Measurements from ENCODE around the gene ZNF182. TPM values are rescaled to one million over a fixed set of nuclear protein-coding genes. Genes with fewer than 3 reads are reported as not detected.
A peak's percentile ranks its signal among the peaks of the same experiment; 100 is the strongest.
"Not testable (repeated sequence)": the region's sequence is repeated elsewhere in the genome, so short reads cannot be mapped to it uniquely, and the experiment has no call there.

Gene ZNF182
- total RNA-seq, 1 donor from 2014 or later: 3.8 TPM

DNA sequence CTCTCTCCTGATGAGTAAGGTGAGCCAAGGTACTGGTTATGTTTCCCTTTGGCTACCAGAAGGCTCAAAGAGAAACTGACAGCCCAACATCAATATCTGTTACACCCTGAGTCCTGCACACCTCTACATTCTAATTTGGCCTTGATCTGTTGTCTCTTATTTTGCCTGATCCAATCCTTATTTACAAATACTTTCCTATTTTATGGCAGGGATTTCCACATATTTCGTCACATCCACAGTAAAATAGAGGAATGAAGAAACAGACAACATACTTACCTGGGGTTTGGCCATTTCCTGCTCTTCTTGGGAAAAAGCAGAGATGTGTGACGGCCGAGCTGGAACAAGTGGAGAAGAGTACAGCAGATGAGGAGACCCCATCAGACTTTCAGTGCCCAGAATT, 1.5 kb downstream of the ZNF182 start:
- DNase-seq (ENCODE audit: low read depth in 2 of 2): no peak

- peak in 1 of 2 donors; percentile 50 for DNase-seq (ENCODE audit: low read depth in 2 of 2)
These were observed 2.5 kb downstream of the ZNF182 start for GRCh38 chrX:48001260-48001659.

- no peak for DNase-seq (ENCODE audit: low read depth in 2 of 2)
These were observed 11.1 kb downstream of the ZNF182 start for GRCh38 chrX:47992669-47993068.

GRCh38 chrX:47992095-47992380, 11.8 kb downstream of the ZNF182 start:
- DNase-seq (ENCODE audit: low read depth in 2 of 2): peak in 1 of 2 donors; percentile 5

DNA sequence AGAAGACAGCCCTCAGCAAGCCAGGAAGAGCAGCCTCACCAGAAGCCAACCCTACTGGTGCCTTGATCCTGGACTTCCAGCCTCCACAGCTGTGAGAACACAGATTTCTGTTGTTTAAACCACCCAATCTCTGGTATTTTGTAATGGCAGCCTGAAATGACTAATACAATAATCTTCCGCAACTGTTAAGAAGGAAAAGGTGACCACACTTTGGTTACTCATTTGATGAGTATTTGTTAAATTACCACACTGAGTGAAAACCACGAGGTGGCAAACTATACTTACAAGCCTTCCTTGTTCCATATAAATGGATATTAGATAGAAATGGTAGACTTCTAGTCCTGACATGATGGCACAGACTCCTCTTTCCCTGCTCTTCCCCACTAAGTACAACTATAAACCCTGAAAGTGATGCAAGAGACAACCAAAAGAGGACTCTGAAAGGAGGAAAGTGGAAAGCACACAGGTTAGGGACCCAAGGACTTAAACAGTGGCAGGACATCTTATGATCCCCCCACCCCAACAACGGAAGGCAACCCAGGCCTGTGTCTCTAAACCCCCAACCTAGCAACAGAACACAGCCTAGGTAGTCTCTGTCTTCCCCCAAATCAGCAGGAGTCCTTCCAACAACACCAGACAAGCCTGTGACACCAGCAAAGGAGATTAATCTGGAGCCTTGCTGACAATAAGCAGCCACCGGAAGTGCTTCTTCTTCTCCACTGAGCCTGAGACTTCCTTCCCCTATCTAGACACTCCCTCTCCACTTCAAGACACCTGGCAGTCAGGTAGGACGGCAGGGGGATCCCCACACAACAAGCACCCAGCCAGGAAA, 12.3 kb downstream of the ZNF182 start:
- DNase-seq (ENCODE audit: low read depth in 2 of 2): peak in 1 of 2 donors; percentile 1

- DNase-seq (ENCODE audit: low read depth in 2 of 2): no peak
These were observed 27.3 kb downstream of the ZNF182 start for GRCh38 chrX:47976254-47977151.

- DNase-seq (ENCODE audit: low read depth in 2 of 2): no peak
These were observed 30.6 kb downstream of the ZNF182 start for GRCh38 chrX:47973235-47973634.

DNA sequence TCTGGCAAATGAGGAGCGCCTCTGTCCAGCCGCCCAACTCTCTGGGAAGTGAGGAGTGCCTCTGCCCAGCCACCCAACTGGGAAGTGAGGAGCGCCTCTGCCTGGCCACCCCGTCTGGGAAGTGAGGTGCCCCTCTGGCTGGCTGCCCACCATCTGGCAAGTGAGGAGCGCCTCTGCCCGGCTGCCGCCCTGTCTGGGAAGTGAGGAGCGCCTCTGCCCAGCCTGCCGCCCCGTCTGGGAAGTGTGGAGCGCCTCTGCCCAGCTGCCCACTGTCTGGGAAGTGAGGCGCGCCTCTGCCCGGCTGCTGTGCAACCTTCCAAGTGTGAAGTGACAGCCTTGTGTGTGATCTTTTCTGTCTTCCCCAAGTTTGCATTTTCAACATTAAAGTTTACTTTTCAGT, 38.3 kb downstream of the ZNF182 start:
- not testable (repeated sequence) for DNase-seq (ENCODE audit: low read depth in 2 of 2)

GRCh38 chrX:47961830-47962229, 42.0 kb downstream of the ZNF182 start:
- DNase-seq (ENCODE audit: low read depth in 2 of 2): not testable (repeated sequence)

DNA sequence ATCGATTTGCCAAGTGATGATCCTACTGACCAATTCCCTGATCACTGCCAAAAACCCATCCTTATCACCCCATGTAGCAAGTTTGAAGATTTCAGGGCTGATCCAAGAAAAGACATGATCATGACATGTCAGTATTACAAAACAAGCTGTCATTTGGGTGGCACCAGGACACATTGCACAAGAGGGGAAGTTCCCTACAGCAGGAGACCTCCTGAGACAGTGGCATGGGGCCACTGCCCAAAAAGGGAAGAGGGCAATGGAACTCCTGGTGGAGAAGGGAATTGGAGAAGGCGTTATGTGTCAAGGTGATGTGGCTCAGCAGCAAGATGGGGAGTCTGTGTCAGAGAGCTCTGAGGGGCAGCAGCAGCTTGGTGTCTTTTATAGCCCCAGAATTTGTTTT, 43.4 kb downstream of the ZNF182 start:
- DNase-seq (ENCODE audit: low read depth in 2 of 2): no peak

DNA sequence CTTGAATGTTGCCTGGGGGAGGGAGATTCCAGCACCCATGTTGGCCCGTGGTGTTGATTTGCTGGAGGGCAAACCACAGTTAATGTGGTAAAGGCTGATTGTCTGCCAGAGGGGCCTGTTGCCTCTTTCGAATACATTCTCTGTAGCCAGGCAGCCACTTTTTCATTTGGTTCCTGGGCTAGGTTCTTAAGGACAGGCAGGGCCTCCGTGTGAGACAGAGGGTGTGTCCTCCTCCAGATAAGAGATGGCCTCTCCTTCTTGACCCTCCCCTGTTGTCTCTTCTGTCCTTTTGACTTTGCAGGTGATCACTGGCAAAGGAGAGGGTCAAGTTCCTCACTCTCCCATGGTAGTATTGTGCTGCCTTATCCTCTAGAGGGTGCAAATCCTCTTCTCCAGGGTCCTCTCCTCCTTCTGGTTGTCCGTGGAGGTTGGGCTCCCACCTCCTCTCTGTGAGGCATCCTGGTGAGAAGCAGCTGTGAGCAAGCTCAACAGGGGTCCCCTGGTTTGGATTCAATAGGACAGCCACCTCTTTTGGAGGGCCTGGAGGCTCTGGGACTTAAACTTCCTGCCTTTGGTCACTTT, 44.9 kb downstream of the ZNF182 start:
- DNase-seq (ENCODE audit: low read depth in 2 of 2): peak; percentile 3 to 20

GRCh38 chrX:47958206-47958605, 45.6 kb downstream of the ZNF182 start:
- DNase-seq (ENCODE audit: low read depth in 2 of 2): not testable (repeated sequence)

DNA sequence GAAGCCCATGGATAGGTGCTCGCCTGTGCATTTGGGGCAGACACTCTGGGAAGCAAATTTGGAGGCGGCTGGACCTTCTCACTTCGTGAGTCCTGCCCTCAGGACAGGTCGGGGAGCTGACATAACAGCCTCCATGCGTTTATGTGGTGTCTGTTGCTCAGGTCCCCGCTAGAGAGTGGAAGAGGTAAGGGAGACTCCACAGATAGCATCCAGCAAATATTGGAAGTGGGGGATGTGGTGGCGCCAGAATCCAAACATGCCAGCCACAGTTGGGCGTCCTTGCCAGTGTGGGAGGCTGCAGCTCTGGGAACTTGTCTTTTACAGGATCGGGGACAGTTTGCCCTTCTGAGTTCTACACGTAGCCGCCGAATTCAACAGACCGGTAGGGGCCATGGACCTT, 47.8 kb downstream of the ZNF182 start:
- no peak for DNase-seq (ENCODE audit: low read depth in 2 of 2)

DNA sequence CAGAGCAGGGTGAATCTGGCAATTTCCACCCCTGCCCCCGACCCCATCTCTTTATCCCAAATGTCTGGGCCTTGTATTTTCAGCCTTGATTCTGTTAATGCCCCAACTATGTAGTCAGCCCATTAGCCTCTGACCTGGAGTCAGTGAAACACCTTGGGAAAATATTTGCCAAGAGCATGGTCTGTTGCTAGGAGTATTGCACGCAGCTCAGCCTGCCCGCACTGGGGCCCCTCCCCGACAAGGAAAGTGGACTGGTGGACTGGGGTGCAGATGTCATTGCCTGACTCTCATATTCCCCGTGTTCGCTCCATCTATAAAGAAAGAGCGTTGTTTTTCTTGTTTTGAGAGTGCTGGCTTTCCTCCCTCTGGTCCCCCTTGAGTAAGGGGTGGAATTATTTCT, 48.5 kb downstream of the ZNF182 start:
- DNase-seq (ENCODE audit: low read depth in 2 of 2): not testable (repeated sequence)

DNA sequence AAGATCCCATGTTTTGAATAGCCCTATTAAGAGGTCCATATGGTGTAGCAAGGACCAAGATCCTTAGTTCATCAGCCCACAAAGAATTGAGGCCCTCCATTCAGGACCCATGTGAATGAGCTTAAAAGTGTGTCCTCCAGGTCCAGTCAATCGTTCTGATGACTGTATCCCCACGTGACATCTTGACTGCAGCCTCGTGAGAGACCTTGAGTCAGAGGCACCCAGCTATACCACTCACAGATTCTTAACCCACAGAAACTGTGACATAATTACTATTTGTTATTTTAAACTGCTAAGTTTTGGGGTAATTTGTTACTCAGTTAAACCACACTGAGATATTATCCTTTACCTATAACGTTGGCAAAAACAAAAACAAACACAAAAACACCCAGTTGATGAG, 62.4 kb downstream of the ZNF182 start:
- DNase-seq (ENCODE audit: low read depth in 2 of 2): no peak

- no peak for DNase-seq (ENCODE audit: low read depth in 2 of 2)
These were observed 63.3 kb downstream of the ZNF182 start for GRCh38 chrX:47940448-47940847.

DNA sequence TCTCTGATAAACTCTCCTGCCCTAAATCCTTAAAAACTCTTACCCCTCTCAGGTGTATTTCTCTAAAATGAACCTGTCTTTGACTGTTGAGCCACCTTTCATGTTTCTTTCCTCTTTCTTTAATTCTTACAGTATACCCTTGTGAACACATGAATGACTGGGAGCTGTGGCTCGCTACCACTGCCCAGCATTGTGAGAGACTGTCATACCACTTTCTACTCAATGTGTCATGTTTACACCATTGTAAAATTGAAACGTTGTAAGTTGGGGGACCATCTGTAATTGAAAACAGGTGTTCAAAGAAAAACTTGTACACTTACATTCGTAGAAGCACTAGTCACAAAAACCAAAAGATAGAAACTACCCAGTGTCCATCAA, 66.9 kb downstream of the ZNF182 start:
- no peak for DNase-seq (ENCODE audit: low read depth in 2 of 2)

DNA sequence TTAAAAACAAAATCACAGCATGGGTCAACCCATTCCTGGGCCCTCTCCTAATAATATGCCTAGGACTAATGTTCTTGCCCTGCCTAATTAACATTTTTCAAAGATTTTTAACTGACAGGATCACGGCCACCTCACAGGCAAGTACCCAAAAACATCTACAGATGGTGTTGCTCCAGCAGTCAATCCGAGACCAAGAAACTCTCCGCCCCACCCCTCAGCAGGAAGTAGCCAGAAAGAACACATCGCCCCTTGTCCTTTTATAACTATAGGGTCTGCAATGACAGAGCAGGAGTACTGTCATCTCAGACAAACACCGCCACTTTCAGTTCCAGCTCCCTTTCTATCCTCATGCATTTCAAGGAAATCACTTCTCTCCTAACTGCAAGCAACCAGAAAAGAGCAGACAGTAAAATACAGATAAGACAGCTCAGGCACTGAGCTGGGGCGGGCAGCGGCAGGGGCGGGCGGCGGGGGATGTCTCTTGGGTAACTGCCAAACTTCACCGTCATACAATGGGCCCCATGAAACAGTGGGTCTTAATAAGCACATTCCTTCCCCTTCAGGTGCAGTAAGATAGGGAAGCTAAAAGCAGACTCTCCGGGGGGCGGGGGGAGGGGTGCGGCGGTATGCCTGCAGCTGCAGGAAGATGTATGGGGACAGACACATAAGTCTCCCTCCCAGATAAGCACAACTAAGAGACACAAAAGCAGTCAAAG, 67.4 kb downstream of the ZNF182 start:
- peak in 1 of 2 donors; percentile 2 for DNase-seq (ENCODE audit: low read depth in 2 of 2)

DNA sequence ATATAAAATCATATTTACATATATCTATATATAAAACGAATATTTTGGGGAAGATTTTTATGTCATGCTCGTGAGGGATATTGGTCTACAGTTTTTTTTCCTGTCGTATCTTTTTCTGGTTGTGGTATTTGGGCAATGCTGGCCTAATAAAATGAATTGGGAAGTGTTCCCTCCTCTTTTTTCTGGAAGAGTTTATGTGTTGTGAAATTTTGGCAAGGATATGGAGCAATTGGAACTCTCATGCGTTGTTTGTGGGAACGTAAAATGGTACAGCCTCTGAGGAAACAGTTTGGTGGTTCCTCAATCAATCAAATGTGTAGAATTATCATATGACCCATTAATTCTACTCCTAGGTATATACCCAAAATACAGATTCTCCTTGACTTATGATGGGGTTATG, 69.8 kb downstream of the ZNF182 start:
- no peak for DNase-seq (ENCODE audit: low read depth in 2 of 2)

DNA sequence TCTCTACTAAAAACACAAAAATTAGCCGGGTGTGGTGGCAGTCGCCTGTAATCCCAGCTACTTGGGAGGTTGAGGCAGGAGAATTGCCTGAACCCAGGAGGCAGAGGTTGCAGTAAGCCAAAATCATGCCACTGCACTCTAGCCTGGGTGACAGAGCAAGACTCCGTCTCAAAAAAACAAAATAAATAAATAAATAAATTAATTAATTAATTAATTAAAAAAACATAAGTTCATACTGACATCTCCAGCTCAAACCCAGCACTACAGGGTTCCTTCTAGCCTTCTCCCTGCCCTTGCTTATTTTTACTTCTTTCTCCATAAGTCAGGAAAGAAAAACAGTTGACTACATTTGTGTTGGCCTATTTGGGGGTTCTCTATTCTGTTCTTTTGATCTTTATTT, 71.8 kb downstream of the ZNF182 start:
- not testable (repeated sequence) for DNase-seq (ENCODE audit: low read depth in 2 of 2)

DNA sequence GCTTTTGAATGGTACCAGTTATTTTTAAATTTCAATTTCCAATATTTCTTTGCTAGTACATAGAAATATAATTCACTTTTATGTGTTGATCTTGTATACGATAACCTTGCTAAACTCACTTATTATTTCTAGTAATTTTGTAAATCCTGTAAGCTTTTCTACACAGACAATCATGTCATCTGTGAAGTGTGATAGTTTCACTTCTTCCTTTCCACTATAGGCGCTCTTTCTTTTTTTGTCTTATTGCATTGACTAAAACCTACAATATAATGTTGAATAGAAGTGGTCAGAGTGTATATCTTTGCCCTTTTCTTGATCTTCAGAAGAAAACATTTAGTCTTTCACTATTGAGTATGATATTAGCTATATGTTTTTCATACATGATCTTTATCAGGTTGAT, 76.6 kb downstream of the ZNF182 start:
- no peak for DNase-seq (ENCODE audit: low read depth in 2 of 2)
